Thymus (tissue), 11 donors: Measurements from ENCODE around the gene ANKS1A. TPM values are rescaled to one million over a fixed set of nuclear protein-coding genes. Genes with fewer than 3 reads are reported as not detected.
"Not testable (repeated sequence)": the region's sequence is repeated elsewhere in the genome, so short reads cannot be mapped to it uniquely, and the experiment has no call there.

Source experiments
- DNase-seq, 9 donors: peaks; one replicate each; pipeline ENCODE4 v3.0.0-alpha.2; 2013; ENCODE audit warnings: low spot score in 9 of 9, low read depth in 6 of 9, missing footprints in 1 of 9
- H3K27ac ChIP-seq, 2 donors: one replicate each; pipeline ENCODE4 v1.5.1; 2013; ENCODE audit warnings: control low read depth in 1 of 2, low read depth in 1 of 2, low read length in 1 of 2, mild to moderate bottlenecking in 1 of 2, moderate library complexity in 1 of 2
- H3K27me3 ChIP-seq, 2 donors: one replicate each; pipeline ENCODE4 v1.5.1; 2013; ENCODE audit warnings: low read length in 1 of 2; ENCODE audit not compliant: control insufficient read depth in 2 of 2, insufficient read depth in 1 of 2
- H3K36me3 ChIP-seq, 2 donors: one replicate each; pipeline ENCODE4 v1.5.1; 2013; ENCODE audit warnings: low read length in 1 of 2, mild to moderate bottlenecking in 1 of 2, moderate library complexity in 1 of 2; ENCODE audit not compliant: control insufficient read depth in 2 of 2, insufficient read depth in 2 of 2
- H3K4me1 ChIP-seq, 2 donors: one replicate each; pipeline ENCODE4 v1.5.1; 2013; ENCODE audit warnings: low read length in 2 of 2; ENCODE audit not compliant: control insufficient read depth in 2 of 2, insufficient read depth in 2 of 2
- H3K4me3 ChIP-seq, 2 donors: one replicate each; pipeline ENCODE4 v1.5.1; 2013; ENCODE audit warnings: low read length in 2 of 2, control low read depth in 1 of 2, mild to moderate bottlenecking in 1 of 2
- H3K9me3 ChIP-seq, 2 donors: one replicate each; pipeline ENCODE4 v1.5.1; 2013; ENCODE audit warnings: low read length in 1 of 2, mild to moderate bottlenecking in 1 of 2; ENCODE audit not compliant: control insufficient read depth in 2 of 2, insufficient read depth in 1 of 2
- WGBS: extraction: QIAGEN DNeasy Blood & Tissue Kit; methylation state at CpG from one replicate; pipeline ENCODE4 v1.1.7; 2013; 5-methylcytosine and 5-hydroxymethylcytosine counted together
- polyA plus RNA-seq: library from polyadenylated mRNA; stranded (reverse); fragments of 200-250 nt; gene quantifications from one replicate; pipeline ENCODE4 v1.2.3, GENCODE V29; 2013
- total RNA-seq: library from RNA; stranded (reverse); fragments of 120-200 nt; gene quantifications from one replicate; pipeline ENCODE4 v1.2.4, GENCODE V29; 2013
- donor health status: healthy.

The ANKS1A gene
- total and polyA plus RNA-seq, 2 donors, result 6.9 to 7.7 TPM

DNA sequence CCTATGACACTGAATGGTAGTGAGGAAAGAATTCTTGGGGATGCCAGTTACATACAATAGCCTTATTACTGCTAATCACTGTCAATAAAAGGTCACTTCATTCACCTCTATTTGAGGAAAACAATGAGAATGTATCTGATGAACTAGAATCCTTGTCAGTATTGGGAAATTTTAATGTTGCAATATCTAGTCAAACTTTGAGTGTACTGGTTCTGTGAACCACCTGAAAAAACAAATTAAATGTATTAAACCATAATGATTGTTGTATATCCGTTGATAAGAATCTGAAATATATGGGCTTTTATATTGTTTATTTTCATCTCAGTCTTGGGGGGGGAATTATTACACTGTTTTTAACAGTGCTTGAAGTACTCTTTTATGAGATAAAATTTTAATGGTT lies 11.8 kb upstream of the ANKS1A start:
- 97% methylated on average over 1 of the region's 1 CpG for WGBS
- H3K4me3 ChIP-seq, result no peak overlapping the region
- no peak for DNase-seq
- H3K36me3 ChIP-seq, result peaks cover 27 to 65% of the 10 kb centered on the region in 2 donors
- no peaks in the 10 kb centered on the region for H3K9me3 ChIP-seq
- no peak overlapping the region for H3K27ac ChIP-seq
- no peaks in the 10 kb centered on the region for H3K27me3 ChIP-seq
- no peaks in the 10 kb centered on the region for H3K4me1 ChIP-seq

DNA sequence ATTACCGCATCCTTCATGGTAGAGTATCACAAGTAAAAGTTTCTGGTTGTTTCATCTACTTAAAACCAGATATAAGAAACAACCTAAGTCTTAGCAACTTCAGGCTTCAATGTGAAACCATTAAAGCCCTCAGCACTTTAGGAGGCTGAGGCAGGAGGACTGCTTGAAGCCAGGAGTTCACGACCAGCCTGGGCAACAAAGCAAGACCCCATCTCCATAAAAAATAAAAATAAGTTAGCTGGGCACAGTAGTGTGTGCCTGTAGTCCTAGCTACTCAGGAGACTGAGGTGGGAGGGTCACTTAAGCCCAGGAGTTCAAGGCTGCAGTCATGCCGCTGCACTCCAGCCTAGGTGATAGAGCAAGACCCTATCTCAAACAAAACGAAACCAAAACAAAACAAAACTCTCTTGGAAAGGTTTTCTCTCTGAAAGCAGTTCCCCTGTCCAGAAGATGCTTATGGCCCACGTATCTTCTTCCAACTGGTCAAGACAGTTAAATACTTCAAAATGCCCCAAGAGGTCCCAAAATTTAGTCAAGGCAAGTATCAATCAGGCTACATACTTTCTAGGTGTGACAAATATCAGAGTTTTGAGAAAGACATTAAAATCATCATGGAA lies 11.1 kb upstream of the ANKS1A start:
- H3K27me3 ChIP-seq, result no peaks in the 10 kb centered on the region
- WGBS, result 97% methylated on average over 5 of the region's 5 CpGs
- H3K4me3 ChIP-seq, result no peak overlapping the region
- no peak for DNase-seq
- H3K36me3 ChIP-seq, result peaks cover 21 to 58% of the 10 kb centered on the region in 2 donors
- no peak overlapping the region for H3K27ac ChIP-seq
- H3K9me3 ChIP-seq, result no peaks in the 10 kb centered on the region
- no peaks in the 10 kb centered on the region for H3K4me1 ChIP-seq

DNA sequence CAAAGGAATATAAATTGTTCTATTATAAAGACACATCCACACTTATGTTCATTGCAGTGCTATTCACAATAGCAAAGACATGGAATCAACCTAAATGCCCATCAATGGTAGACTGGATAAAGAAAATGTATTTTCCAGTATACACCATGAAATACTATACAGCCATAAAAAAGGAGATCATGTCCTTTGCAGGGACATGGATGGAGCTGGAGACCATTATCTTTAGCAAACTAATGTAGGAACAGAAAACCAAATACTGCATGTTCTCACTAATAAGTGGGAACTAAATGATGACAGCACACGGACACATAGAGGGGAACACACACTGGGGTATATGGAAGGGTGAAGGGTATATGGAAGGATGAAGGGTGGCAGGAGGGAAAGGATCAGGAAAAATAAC lies 5.0 kb upstream of the ANKS1A start:
- not testable (repeated sequence) for H3K4me3 ChIP-seq, H3K4me1 ChIP-seq, H3K9me3 ChIP-seq, H3K27ac ChIP-seq, DNase-seq, H3K27me3 ChIP-seq
- peaks cover 0 to 14% of the 10 kb centered on the region in 2 donors for H3K36me3 ChIP-seq
- 99% methylated on average over 1 of the region's 1 CpG for WGBS

DNA sequence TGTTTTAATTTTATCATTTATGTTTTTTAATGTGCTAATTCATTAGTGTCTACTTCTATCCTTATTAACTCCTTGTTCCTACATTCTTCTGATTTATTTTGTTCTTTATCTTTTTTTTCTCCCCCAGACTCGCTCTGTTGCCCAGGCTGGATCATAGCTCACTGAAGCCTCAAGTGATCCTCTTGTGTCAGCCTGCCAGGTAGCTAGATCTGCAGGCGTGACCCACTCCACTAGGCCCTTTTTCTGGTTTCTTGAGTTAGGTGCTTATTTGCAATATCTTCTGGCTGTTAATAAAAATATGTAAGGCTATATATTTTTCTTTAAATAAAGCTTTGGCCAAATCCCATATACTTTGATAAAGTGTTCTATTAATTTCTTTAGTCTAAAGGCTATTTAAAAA lies 4.1 kb upstream of the ANKS1A start:
- peaks cover 0 to 2% of the 10 kb centered on the region in 2 donors for H3K27me3 ChIP-seq
- no peak overlapping the region for H3K4me3 ChIP-seq
- H3K4me1 ChIP-seq, result peaks cover 7 to 13% of the 10 kb centered on the region in 2 donors
- peaks cover 0 to 5% of the 10 kb centered on the region in 2 donors for H3K36me3 ChIP-seq
- H3K27ac ChIP-seq, result no peak overlapping the region
- 98% methylated on average over 2 of the region's 2 CpGs for WGBS
- no peak for DNase-seq
- peaks cover 0 to 2% of the 10 kb centered on the region in 2 donors for H3K9me3 ChIP-seq

DNA sequence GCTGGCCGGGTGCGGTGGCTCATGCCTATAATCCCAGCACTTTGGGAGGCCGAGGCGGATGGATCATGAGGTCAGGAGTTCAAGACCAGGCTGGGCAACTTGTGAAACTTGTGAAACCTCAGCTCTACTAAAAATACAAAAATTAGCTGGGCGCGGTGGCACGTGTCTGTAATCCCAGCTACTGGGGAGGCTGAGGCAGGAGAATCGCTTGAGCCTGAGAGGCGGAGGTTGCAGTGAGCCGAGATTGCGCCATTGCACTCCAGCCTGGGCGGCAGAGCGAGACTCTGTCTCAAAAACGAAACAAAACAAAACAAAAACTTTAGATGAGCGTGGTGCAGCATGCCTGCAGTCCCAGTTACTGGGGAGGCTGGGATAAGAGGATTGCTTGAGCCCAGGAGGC lies 3.2 kb upstream of the ANKS1A start:
- H3K9me3 ChIP-seq, H3K4me3 ChIP-seq, H3K27ac ChIP-seq, H3K27me3 ChIP-seq, H3K36me3 ChIP-seq, DNase-seq: not testable (repeated sequence)
- H3K4me1 ChIP-seq, result peaks cover 13 to 19% of the 10 kb centered on the region in 2 donors
- 97% methylated on average over 15 of the region's 15 CpGs for WGBS

DNA sequence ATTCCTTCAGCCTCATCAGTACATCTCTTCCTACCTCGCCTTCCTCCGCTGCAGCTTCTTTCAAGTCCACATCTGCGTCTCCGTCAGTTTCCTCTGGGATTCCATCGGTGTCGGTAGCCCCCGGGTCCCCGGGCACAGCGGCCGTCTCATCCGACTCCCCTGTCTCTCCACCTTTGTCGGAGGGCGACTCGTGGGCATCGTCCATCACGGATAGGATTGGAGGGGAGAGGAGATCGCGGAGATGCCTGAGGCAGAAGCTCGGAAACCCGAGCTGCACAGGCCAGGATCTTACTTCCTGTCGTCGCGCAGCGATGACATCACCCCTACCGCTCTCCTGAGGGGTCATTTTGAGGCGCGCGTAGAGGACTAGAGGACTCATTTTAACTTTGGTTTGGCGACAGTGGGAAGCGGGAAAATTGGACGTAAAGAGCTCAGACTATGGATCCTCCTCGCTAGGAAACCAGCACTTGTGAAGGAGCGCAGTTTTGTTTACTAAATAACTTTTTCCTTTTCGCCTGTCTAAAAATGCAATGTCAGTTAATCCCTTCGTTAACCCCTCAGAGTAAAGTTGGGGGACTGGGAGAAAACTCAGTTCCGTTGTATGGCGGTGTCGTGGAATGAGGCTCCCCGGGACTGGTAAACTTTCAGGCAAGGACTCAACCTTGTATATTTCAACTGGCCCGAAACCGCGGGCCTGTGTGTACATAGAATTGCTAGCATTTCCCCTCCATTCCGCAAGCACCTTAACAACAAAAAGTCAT lies 1.1 kb upstream of the ANKS1A start, which contains the start of gene TAF11:
Gene TAF11 (minus strand): TSS at position 290 of the 761 bp plus-strand sequence. CDS start 85 bp downstream, at position 205.
- Histone ChIP-seq H3K4me1 (peaks cover 13 to 25% of the 10 kb centered on the region in 2 donors), H3K36me3 (no peaks in the 10 kb centered on the region), H3K27me3 (peaks cover 0 to 5% of the 10 kb centered on the region in 2 donors), H3K27ac (peak within 1 kb of the TSS; percentile 94 to 98), H3K9me3 (peaks cover 0 to 2% of the 10 kb centered on the region in 2 donors), H3K4me3 (peak within 1 kb of the TSS; percentile 93 to 98)
- under 1% methylated on average over 43 of the region's 43 CpGs for WGBS
- DNase-seq, result peak; percentile 88 to 97 (median 94)

DNA sequence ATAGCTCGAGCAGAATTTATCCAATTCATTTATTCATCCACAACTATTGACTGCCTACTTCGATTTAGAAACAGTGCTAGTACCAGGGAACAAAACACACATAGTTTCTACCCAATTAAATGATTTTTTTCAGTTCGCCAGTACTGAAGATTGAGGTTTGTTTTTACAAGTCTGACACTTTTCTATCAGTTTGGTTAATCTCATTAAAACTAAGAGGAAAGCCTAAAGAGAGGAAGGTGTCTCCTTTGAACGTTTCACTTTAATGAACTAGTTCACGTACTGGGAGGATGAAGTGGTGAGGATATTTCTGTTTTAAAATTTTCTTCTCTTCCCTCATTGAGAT lies 570 bp upstream of the ANKS1A start:
- peaks cover 0 to 5% of the 10 kb centered on the region in 2 donors for H3K27me3 ChIP-seq
- no peaks in the 10 kb centered on the region for H3K36me3 ChIP-seq
- peaks cover 0 to 2% of the 10 kb centered on the region in 2 donors for H3K9me3 ChIP-seq
- peak overlapping the region; percentile 94 to 98 for H3K27ac ChIP-seq
- H3K4me1 ChIP-seq, result peaks cover 13 to 25% of the 10 kb centered on the region in 2 donors
- DNase-seq, result peak in 1 of 9 donors; percentile 35
- H3K4me3 ChIP-seq, result peak overlapping the region; percentile 93 to 98
- under 1% methylated on average over 5 of the region's 5 CpGs for WGBS

DNA sequence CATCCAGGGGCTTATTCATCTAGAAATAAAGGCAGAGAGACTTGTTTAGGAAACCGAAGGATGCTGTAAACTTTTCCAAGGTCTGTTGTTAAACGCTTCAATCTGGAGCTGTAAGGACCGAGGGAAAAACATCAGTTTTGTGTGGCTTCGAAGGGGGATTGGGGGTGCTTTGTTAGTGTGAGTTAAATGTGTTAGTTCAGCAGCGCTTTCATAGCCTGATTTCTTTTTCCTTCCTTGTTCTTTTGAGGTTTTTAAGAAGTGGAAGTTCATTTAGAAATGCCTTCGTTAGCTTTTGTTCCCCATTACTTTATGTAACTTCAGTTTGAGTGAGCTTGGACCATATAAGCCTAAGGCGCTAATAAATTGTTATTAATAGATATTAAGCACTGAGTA lies 1.5 kb downstream of the ANKS1A start:
- 13% methylated on average over 7 of the region's 7 CpGs for WGBS
- H3K36me3 ChIP-seq, result no peaks in the 10 kb centered on the region
- peaks cover 0 to 2% of the 10 kb centered on the region in 2 donors for H3K9me3 ChIP-seq
- H3K4me1 ChIP-seq, result peaks cover 13 to 25% of the 10 kb centered on the region in 2 donors
- H3K27ac ChIP-seq, result peak overlapping the region in 1 of 2 donors; percentile 4
- peak overlapping the region in 1 of 2 donors; percentile 93 for H3K4me3 ChIP-seq
- peaks cover 0 to 5% of the 10 kb centered on the region in 2 donors for H3K27me3 ChIP-seq
- no peak for DNase-seq

DNA sequence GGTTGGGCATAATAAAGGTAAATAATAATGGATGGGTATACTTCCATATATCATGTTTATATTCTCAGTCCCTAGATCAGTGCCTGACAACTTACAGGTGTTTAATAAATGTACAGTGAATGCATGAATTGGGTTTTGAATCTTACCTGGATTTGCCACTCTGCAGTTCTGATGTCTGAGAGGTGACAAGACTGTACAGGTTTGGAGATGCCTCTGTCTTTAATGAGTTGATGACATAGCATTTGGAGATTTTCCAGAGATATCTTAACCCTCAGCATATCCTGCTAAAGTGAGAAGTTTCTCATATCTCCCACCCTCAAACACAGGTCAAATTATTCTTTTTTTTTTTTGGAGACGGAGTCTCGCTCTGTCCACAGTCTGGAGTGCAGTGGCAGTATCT lies 2.2 kb downstream of the ANKS1A start:
- Histone ChIP-seq H3K4me3 (no peak overlapping the region), H3K9me3 (peaks cover 0 to 2% of the 10 kb centered on the region in 2 donors), H3K27me3 (peaks cover 0 to 5% of the 10 kb centered on the region in 2 donors), H3K27ac (no peak overlapping the region), H3K36me3 (no peaks in the 10 kb centered on the region), H3K4me1 (peaks cover 13 to 25% of the 10 kb centered on the region in 2 donors)
- WGBS, result 90% methylated on average over 2 of the region's 2 CpGs
- DNase-seq, result peak in 1 of 9 donors; percentile 15
